Stimulated activated CD8-positive, alpha-beta memory T cell treated with anti-CD3 and anti-CD28 coated beads, Interleukin-12 subunit alpha, Interleukin-12 subunit beta, amount 100 ng/mL, for 4 hours (primary cell): ENCODE results near the gene CD44.

Experiments
- DNase-seq: peaks from one replicate; pipeline ENCODE4 v3.0.0-alpha.2; 2020; ENCODE audit warnings: low read depth

CD44 gene

DNA sequence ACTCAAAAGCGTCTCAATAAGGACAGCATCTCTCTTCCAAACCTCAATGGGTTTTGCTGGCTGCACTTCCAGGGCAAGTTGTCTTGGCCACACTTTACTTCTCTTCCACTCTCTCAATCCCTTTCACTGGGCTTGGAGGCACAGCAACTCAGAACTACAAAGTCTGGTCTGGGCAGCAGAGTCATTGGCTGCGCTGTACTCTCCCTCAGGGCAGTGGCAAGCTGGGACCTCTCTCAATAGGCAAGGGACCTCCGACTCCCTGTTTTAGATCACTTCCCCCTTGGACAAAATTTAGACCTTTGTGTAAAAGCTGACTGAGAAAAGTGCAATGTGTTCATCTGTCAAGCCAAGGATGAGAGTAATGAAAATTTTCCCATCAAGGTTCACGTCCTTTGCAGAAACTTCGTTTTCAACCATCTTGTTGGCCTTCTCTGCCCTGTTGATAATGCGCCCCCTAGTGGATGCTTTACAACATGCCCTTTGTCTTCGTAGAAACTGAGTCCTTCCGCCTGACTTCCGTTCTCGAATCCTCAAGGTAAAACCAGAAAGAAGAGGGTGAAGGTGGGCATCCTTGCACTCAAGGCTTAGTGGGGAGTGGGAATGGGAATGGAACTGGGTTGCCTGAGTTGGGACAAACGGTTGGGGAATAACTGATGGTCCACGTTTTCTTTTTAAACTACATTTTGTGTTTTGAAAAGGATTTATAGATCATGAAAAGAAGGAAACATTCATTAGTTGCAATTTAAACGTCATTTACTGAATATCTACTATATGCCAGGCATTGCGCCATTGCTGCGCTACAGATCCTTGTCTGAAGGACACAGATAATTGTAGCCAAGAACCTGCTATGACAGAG, 99.1 kb downstream of the CD44 start:
- no peak for DNase-seq

- DNase-seq = no peak
Observed at GRCh38 chr11:35238882-35239281, 99.9 kb downstream of the CD44 start.

DNA sequence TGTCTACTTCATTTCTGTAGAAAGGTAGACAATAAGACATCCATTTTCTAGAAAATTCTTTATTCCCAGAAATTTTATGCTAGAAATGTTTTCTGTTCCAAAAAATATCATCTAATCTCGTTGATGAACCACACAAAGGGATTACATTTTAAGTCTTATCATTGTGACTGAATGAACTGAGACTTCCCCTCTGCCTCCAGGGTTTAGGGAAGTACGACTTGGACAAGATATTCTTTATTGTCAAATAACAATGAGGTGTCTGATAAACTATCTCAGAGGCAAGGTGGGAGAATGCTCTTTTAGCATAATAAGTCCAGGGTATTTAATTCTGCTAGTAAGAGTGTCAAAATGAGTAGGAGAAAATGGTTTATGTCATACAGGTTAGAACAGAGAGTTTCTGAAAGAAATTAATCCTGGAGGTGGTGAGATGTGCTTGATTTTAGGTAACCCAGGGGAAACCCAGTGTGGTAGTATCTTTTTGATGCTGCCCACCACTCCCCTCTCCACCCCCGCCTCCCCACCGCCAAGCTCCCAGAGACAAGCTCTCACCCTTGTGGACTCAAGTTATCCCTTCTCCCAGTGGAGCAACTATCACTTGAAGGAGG, 100.6 kb downstream of the CD44 start:
- no peak for DNase-seq

DNA sequence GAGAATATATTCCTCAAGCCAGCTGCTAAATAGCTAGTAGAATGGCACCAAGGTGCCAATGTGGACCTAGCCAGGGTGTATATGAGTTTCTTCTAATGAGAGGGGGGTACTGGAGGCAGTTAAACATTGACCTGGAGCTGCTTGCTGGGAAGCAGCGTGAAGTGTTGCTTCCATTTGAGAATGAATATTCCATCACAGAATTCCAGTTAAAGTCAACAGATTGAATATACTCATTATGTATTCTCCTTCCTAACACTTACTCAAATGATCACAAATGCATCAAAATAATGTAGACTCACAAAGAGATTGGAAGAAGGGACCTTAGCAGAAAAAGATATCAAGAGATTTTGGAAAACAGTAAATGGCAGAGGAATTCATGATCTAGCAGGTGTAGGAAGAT, 102.1 kb downstream of the CD44 start:
- no peak for DNase-seq

DNA sequence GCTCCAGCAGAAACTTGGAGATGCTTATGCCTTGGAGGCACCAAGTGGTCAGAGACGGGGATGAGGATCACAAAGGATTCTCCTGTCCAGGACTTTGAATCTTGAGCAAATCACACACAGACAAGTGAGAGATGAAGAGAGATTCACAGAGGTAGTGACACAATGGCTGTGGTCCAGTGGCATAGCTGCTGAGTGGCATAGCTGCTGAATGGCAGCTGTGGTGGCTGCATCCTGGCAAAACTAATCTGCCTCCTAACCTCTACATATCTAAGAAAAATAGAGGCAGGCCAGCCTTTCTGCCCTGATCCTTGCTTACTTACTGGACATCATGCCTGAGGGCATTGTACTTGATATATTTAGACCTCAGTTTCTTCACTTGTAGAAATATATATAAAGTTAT, 102.6 kb downstream of the CD44 start:
- DNase-seq = no peak

DNA sequence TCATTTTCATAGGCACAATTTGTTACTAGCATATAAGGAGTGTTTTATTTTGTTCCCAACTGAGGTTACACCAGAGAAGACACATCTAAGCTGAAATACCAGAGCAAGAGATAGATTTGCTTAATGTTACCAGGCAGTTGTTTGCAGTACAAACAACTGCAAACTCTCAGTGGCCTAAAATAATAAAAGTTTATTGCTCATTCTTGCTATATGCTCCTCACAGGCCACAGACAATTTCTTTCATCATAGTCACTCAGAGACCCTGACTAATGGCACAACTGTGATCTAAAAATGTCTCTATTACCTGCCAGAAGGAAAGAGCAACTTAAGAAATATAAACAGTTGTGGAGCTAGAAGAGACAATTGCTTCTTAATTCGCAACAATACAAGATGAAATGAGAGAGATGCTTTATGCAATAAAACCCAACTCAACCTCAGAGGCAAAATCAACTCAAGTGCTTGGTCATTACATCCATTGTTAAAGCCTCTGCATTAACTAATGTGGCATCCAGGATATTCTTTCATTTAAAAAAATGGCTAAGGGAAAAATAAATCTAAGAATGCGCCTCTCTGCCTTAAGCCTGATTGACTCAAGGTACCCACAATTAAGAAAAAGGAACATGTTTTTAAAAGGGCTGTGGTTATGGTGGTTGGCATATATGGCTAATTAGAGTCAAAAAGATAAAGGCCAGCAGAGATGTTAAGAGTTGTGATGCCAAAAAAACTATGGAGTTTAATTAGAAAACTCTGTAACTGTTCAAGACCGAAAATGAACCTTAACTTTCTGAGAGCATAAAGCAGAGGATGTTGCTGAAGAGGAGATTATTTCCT, 103.7 kb downstream of the CD44 start:
- DNase-seq = no peak

GRCh38 chr11:35243774-35244173, 104.8 kb downstream of the CD44 start:
- no peak for DNase-seq

- DNase-seq = no peak
Observed at GRCh38 chr11:35245056-35245455, 106.1 kb downstream of the CD44 start.

- no peak for DNase-seq
Observed at GRCh38 chr11:35245786-35246185, 106.8 kb downstream of the CD44 start.

- no peak for DNase-seq
Observed at GRCh38 chr11:35246745-35247144, 107.8 kb downstream of the CD44 start.

DNA sequence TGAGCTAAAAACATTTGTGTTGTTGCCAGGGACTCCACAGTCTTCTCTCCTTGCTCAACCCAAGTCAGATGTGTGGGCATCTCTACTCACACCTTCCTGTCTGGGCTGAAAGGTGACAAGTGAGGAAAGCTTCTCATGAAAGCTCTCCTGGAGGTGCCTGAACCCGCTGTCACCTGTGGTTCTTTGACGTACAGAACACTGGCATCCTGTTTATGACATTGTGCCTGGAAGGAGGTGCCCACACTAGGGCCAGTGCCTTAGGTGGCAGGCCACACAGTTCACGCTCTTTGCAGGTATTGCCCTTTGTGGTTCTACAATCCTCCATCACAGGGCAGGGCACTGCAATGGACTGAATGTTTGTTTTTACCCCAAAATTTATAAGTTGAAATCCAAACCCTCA, 108.5 kb downstream of the CD44 start:
- peak; percentile 26 for DNase-seq

DNA sequence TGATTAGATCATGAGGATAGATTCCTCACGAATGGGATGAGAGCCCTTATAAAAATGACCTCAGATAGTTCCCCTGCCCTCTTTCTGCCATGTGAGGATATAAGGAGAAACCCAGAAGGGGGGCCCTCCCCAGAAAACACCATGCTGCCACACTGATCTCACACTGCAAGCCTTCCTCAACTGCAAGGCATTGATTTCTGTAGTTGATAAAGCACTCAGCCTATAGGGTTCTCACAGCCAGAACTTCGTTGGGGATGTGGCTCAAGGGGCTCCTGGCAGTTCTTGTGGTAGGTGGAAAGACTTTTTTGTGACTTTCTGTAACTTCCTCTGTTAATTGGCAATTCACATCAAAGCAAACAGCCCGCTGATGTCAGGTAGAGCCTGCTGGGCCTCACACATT, 108.9 kb downstream of the CD44 start:
- no peak for DNase-seq

DNA sequence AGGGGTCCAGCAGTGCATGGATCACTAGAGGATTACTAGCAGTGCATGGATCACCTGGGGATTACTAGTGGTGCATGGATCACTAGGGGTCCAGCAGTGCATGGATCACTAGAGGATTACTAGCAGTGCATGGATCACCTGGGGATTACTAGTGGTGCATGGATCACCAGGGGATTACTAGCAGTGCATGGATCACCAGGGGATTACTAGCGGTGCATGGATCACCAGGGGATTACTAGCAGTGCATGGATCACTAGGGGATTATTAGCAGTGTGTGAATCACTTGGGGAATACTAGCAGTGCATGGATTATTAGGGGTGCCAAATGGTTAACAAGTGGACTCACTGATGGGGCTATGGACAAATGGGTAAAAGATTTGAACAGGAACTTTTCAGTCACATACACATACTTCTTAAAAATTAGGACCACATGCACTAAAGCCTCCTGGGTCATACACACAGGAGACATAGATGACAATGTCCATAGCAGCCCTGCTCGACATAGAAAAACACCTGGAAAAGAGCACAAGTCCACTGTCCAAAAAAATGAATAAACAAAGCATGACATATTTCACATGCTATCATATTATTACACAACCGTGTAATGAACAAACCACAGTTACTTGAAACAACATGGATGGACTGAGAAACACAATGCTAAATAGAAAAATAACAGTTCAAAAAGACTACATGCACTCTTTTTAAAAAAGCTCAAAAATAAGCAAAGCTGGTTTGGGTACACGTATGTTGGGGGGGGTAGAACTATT, 109.8 kb downstream of the CD44 start:
- no peak for DNase-seq

DNA sequence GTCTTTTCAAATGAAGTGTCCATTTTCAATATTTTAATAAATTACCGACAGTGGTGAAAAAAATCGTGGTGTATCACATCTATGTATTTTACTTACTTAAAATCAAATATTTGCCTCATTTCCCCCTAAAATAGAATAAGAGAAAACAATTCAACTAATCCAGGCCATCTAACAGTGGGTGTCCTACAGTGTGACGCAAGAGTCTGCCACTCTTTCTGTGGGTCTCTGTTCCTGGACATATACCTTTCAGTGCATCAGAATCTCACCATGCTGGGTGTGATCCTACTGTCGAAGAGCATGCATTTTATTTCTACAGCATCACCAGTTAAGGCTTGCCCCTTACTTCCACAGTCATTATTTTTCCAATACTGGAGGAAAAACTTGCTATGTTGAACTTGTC, 111.2 kb downstream of the CD44 start:
- DNase-seq = no peak

DNA sequence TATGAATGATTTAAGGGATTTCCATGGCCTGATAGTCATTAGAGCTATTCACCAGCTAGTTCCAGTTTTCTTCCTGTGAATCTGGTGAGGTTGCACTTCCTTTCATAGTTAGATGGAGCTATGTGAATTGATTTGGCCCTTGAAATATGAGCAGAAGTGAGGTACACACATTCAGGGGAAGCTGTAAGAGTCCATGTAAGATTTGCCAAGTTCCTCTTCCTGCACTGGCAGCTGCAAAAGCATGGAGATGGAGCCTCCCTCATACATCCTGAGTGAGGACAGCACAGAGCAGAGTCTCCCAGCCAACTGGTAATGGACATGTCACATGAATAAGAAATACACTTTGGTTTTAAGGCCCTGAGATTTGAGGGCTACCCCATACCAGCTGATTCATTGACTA, 111.7 kb downstream of the CD44 start:
- no peak for DNase-seq

DNA sequence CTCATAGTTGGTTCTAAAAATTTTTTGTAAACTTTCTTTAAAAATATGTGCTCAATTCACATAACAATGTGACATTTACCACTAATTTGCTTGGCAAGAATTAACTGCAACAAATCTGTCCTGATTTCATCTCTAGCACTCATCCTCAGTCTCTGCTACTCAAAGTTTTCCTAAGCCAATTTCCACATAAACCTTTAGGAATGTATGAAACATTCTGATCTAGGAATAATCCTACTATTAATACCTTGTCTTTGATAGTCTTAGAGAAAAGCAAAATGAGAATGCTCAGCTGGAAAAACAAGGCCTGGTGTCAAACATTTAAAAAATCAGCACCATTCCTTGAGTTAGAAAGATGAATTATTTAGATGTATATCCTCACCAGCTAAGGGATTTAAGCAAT, 114.3 kb downstream of the CD44 start:
- no peak for DNase-seq

GRCh38 chr11:35255514-35255913, 116.5 kb downstream of the CD44 start:
- no peak for DNase-seq

- DNase-seq = no peak
Observed at GRCh38 chr11:35256296-35256695, 117.3 kb downstream of the CD44 start.

DNA sequence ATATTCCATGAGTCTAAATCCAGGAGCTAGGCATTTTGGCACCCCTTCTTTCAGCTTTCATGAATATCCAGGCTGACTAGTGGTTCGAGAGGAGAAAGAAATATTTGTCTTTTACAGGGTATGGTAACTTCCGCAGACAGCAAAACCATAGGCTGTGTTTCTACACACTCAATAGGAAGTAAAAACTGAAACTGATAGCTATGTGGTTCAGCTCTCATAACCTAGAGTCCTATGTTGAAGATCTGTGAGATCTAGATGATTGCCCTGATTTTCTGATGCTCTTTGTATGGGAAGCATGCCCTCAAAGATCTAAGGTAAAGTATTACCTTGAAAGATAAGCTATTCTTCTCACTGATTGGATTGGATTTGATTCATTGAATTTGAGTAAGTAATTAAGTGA, 118.3 kb downstream of the CD44 start:
- DNase-seq = no peak

- no peak for DNase-seq
Observed at GRCh38 chr11:35259529-35259928, 120.6 kb downstream of the CD44 start.

DNA sequence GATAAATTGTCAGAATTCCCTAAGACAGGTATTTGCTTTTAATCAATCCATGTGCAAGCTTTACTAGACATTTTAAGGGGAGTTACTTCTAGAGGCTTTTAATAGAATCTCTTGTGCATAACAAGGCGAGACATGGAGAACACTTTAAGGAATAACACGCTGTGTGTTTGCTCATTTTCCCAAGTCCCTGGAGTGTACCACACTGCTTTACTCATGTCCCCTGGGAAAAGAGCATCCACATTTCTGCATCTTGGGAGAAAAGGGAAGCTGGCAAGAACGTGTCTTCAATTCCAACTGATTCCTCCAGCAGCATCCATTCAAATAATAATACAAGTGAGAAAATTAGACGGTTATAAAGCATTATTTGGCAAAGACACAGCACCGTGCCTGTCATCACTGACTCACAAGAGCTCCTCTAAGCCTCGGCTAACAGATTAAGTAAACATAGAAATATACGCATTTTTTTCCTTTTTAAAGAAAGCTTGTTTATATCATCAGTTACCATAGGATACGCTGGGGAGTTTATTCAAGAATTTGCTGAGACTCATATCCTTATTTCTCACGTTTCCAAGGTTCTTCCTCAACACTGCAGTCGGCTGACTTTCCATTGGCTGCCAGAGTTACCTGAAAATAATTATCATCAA, 121.5 kb downstream of the CD44 start:
- DNase-seq = no peak

- no peak for DNase-seq
Observed at GRCh38 chr11:35261197-35261596, 122.2 kb downstream of the CD44 start.
